ENCODE results near the gene OR11G2.

DNA sequence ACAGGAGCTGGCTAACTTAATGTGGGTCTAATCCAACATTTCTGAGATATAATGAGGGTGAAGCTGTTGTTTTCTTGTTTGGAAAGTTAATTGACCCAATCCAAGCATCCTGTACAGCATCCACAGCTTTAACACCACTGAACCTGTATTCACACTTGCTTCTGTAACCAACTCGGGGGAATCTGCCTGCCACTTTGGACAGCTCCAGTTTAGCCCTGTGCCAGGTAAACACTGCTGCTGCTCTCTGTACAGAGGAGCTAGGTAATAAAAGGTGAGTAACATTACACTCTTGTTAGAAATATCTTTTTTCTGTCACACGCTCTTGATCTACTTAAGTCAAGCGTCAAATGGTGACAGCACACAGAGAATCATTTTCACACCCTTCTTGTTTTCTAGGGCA, 700 bp downstream of the OR11G2 start:
- no peak for TF ChIP-seq POLR2A (IDR thresholded peaks at IDR 0.05; ENCODE audit: extremely low read depth, insufficient read length)
- TF ChIP-seq, protein P1, sequence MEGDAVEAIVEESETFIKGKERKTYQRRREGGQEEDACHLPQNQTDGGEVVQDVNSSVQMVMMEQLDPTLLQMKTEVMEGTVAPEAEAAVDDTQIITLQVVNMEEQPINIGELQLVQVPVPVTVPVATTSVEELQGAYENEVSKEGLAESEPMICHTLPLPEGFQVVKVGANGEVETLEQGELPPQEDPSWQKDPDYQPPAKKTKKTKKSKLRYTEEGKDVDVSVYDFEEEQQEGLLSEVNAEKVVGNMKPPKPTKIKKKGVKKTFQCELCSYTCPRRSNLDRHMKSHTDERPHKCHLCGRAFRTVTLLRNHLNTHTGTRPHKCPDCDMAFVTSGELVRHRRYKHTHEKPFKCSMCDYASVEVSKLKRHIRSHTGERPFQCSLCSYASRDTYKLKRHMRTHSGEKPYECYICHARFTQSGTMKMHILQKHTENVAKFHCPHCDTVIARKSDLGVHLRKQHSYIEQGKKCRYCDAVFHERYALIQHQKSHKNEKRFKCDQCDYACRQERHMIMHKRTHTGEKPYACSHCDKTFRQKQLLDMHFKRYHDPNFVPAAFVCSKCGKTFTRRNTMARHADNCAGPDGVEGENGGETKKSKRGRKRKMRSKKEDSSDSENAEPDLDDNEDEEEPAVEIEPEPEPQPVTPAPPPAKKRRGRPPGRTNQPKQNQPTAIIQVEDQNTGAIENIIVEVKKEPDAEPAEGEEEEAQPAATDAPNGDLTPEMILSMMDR (IDR thresholded peaks at IDR 0.05; ENCODE audit: low read depth, low read length) = no peak
